ENCODE measurements around the gene PLBD2. TPM values are rescaled to one million over a fixed set of nuclear protein-coding genes. Genes with fewer than 3 reads are reported as not detected.

PLBD2 gene
- total and polyA plus RNA-seq, 10 of the 15 experiments (the other 5 are each of a cell fraction or from before 2014, with no cell fraction given) = 1.4 to 16.6 (median 5.9) TPM

- TF ChIP-seq BCL3 (IDR thresholded peaks at IDR 0.05; ENCODE audit: borderline replicate concordance, insufficient read depth, low read depth, low read length, poor library complexity, severe bottlenecking) (no peak), MEF2B (IDR thresholded peaks at IDR 0.05; ENCODE audit: partially characterized antibody, poor library complexity, severe bottlenecking) (no peak), RUNX3 (IDR thresholded peaks at IDR 0.05; ENCODE audit: low read length) (no peak), CHD4 (IDR thresholded peaks at IDR 0.05) (no peak), SUPT20H (IDR thresholded peaks at IDR 0.05; ENCODE audit: borderline replicate concordance, control insufficient read depth, low read depth, low read length) (no peak), ESRRA (IDR thresholded peaks at IDR 0.05; ENCODE audit: low read length) (no peak), KDM1A (IDR thresholded peaks at IDR 0.05; ENCODE audit: borderline replicate concordance) (no peak), NKRF (conservative IDR thresholded peaks at IDR 0.05) (no peak), MTA2 (IDR thresholded peaks at IDR 0.05; ENCODE audit: low read depth) (no peak), NR2F1 (conservative IDR thresholded peaks at IDR 0.05) (no peak), DPF2 (IDR thresholded peaks at IDR 0.05) (no peak)
Observed at GRCh38 chr12:113388351-113388750, 30.0 kb downstream of the PLBD2 start (continued).

All from GM12878 (cell line).